BLaER1 treated with 17β-estradiol and CSF1 and Interleukin-3, amounts not matched to agents 10 nM and 100 nM (cell line): Measurements from ENCODE around the gene STMND1.

Experiments
- H3K27ac ChIP-seq, 11 experiments: shearing (Covaris generic); formaldehyde crosslinking; 2 replicates each; pipeline ENCODE4 v1.8.1; 2022
- H3K27me3 ChIP-seq, 11 experiments: shearing (Covaris generic); formaldehyde crosslinking; 2 replicates each; pipeline ENCODE4 v1.8.1; 2022
- H3K36me3 ChIP-seq, 11 experiments: shearing (Covaris generic); formaldehyde crosslinking; 2 replicates each; pipeline ENCODE4 v1.8.1; 2022
- H3K4me1 ChIP-seq, 10 experiments: shearing (Covaris generic); formaldehyde crosslinking; 2 replicates each; pipeline ENCODE4 v1.8.1; 2022
- H3K4me2 ChIP-seq, 11 experiments: shearing (Covaris generic); formaldehyde crosslinking; 2 replicates each; pipeline ENCODE4 v1.8.1; 2022
- H3K4me3 ChIP-seq, 10 experiments: shearing (Covaris generic); formaldehyde crosslinking; 2 replicates each; pipeline ENCODE4 v1.8.1; 2022
- H3K9ac ChIP-seq, 11 experiments: shearing (Covaris generic); formaldehyde crosslinking; 2 replicates each; pipeline ENCODE4 v1.8.1; 2022
- H3K9me3 ChIP-seq, 11 experiments: shearing (Covaris generic); formaldehyde crosslinking; replicated peaks in 1 of 11; 2 replicates each; pipeline ENCODE4 v1.8.1; 2022
- H4K20me1 ChIP-seq, 11 experiments: shearing (Covaris generic); formaldehyde crosslinking; 2 replicates each; pipeline ENCODE4 v1.8.1; 2022
- Cebpa-rat ChIP-seq, 11 experiments: shearing (Covaris generic); IDR thresholded peaks; 2 replicates each; pipeline ENCODE4 v1.8.1; 2022

The STMND1 gene

DNA sequence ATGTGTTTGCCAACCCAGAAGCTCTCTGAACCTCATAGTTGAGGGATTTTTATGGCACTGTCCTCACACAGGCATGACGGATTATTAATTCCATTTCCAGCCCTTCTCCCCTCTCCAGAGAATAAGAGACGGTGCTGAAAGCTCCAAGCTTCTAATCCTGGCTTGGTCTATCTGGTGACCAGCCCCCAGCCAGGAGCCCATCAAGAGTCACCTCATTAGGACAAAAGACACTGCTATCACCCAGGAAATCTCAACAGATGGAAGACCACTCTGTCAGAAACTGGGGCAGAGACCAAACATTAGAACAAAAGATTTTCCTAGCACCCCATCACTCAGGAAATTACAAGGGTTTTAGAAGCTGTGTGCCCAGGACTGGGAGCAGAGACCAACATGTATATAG, 48.2 kb downstream of the STMND1 start:
- peaks cover 0 to 3% (median 0%) of the 10 kb centered on the region in 10 experiments; a peak in 1 of 20 replicates for H3K4me1 ChIP-seq
- H3K9ac ChIP-seq = no peak overlapping the region
- H3K4me2 ChIP-seq = no peak overlapping the region
- H3K4me3 ChIP-seq = no peak overlapping the region
- no peaks in the 10 kb centered on the region for H4K20me1 ChIP-seq
- no peaks in the 10 kb centered on the region for H3K27me3 ChIP-seq
- H3K27ac ChIP-seq = no peak overlapping the region
- peaks cover 28 to 58% (median 39%) of the 10 kb centered on the region in 11 experiments for H3K9me3 ChIP-seq
- 0 out of 22 replicates have a peak, but pooled peaks cover 0 to 6% (median 0%) of the 10 kb centered on the region in 11 experiments for H3K36me3 ChIP-seq
- no peak for TF ChIP-seq Cebpa-rat (IDR thresholded peaks at IDR 0.05)

DNA sequence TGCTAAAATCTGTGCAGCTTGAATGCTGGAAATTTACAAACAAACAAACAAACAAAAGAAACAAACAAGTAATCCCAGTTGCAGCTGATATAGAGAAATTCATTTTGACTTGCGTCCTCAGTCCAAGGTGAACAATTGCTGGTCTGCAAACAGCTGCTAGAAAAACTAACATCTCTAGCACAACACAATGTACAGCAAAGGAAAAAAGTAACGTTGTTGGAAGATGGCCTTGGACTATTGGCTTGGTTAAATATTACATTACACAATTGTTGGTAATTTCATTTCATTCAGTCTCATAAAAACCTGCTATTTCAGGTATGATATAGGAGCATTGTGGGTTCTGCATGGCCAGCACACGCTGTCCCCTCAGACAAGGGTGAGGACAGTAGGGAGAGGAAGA, 50.0 kb downstream of the STMND1 start:
- H3K4me1 ChIP-seq = peaks cover 0 to 7% (median 2%) of the 10 kb centered on the region in 10 experiments; a peak in 10 of 20 replicates
- no peak overlapping the region for H3K4me3 ChIP-seq
- H3K27ac ChIP-seq = no peak overlapping the region
- no peak for TF ChIP-seq Cebpa-rat (IDR thresholded peaks at IDR 0.05)
- H3K36me3 ChIP-seq = 0 out of 22 replicates have a peak, but pooled peaks cover 0 to 6% (median 0%) of the 10 kb centered on the region in 11 experiments
- no peaks in the 10 kb centered on the region for H4K20me1 ChIP-seq
- no peaks in the 10 kb centered on the region for H3K27me3 ChIP-seq
- peaks cover 24 to 51% (median 34%) of the 10 kb centered on the region in 11 experiments for H3K9me3 ChIP-seq
- no peak overlapping the region for H3K4me2 ChIP-seq
- H3K9ac ChIP-seq = no peak overlapping the region

DNA sequence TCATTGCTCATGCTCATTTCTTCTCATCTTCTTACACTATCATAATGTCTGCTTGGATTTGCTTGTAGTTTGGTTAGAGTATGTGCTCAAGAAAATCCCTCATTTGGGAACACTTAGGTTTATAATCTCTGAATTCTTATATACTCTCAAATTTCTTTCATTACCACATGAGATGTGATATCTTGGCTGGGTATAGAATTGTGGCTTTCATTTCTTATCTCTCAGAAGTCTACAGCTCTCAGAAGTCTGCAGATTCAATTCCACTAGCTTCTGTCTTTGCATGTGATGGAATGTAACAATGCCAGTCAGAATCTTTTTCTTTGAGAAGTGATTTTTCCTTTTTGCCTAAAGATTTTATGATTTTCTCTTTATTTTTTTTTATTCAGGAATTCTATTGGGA, 50.9 kb downstream of the STMND1 start:
- TF ChIP-seq Cebpa-rat (IDR thresholded peaks at IDR 0.05) = no peak
- 0 out of 22 replicates have a peak, but pooled peaks cover 0 to 6% (median 0%) of the 10 kb centered on the region in 11 experiments for H3K36me3 ChIP-seq
- H4K20me1 ChIP-seq = no peaks in the 10 kb centered on the region
- peaks cover 23 to 44% (median 34%) of the 10 kb centered on the region in 11 experiments for H3K9me3 ChIP-seq
- peaks cover 0 to 10% (median 4%) of the 10 kb centered on the region in 10 experiments; a peak in 10 of 20 replicates for H3K4me1 ChIP-seq
- H3K27me3 ChIP-seq = no peaks in the 10 kb centered on the region
- H3K27ac ChIP-seq = no peak overlapping the region
- no peak overlapping the region for H3K9ac ChIP-seq
- H3K4me2 ChIP-seq = no peak overlapping the region
- no peak overlapping the region for H3K4me3 ChIP-seq

DNA sequence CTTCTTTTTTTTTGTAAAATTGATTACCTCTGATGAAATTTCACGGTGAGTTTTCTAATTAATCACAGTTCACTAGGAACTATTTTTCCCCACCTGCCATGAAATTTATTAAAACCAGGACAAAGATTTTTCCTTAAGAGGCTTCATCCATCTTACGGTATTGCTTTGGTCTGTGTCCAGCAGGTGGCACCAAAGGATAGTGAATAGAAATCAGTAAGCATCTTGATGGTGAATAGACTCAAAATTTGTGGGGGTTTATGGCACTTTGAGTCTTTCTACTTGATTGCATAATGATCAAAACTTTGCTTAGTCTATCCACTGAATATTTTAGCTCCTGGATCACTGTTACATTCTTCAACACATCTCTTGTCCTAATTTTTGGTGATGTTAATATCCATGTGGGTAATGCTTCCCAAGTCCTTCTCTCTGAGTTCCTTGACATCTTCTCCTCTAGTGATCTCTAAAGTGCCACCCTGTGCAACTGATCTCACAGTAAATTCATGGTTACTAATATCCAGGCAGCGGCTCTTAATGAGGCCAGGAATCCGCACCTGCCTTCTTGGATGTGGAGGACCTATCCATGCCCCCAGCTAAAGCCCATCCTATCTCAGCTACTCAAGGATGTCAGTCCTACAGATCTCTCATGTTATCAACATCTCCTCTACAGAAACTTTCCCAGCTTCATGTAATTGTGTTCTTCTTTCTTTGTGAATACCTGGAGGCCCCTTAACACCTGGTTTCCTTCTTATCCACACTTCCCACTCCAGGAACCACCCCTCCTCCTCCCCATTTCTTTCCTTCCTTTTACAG, 54.5 kb downstream of the STMND1 start:
- H3K4me3 ChIP-seq = no peak overlapping the region
- no peaks in the 10 kb centered on the region for H4K20me1 ChIP-seq
- peak overlapping the region in 5 of 11 experiments; percentile 21 to 54 (median 47); a peak in 7 of 22 replicates for H3K27ac ChIP-seq
- H3K27me3 ChIP-seq = no peaks in the 10 kb centered on the region
- 0 out of 22 replicates have a peak, but pooled peaks cover 0 to 6% (median 0%) of the 10 kb centered on the region in 11 experiments for H3K36me3 ChIP-seq
- H3K4me1 ChIP-seq = peaks cover 0 to 10% (median 4%) of the 10 kb centered on the region in 10 experiments; a peak in 10 of 20 replicates
- H3K9ac ChIP-seq = peak overlapping the region in 3 of 11 experiments; percentile 12 to 50 (median 49); a peak in 1 of 22 replicates
- H3K9me3 ChIP-seq = peaks cover 23 to 43% (median 31%) of the 10 kb centered on the region in 11 experiments
- peak overlapping the region in 3 of 11 experiments; percentile 3 to 15 (median 9); a peak in 2 of 22 replicates for H3K4me2 ChIP-seq
- no peak for TF ChIP-seq Cebpa-rat (IDR thresholded peaks at IDR 0.05)

DNA sequence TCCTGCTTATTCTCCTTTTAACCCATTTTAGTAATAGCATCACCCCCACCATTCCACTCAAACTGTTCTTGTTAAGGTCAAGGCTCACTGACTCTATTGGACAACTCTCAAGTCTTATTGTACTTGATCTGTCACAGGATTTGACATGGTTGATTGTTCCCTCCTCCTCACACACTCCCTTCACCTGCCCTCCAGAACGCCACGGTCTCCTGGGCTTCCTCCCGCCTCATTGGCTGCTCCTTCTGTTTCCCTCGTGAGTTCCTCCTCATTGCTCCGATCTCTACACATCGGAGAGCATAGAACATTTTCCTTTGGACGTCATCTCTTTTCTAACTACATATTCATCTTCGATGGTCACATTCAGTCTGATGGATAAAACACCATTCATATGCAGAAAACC, 55.1 kb downstream of the STMND1 start:
- Histone ChIP-seq H3K4me1 (peaks cover 0 to 10% (median 4%) of the 10 kb centered on the region in 10 experiments; a peak in 10 of 20 replicates), H3K4me2 (peak overlapping the region in 2 of 11 experiments; percentile 3 to 9; a peak in 2 of 22 replicates), H3K9me3 (peaks cover 18 to 36% (median 25%) of the 10 kb centered on the region in 11 experiments), H4K20me1 (no peaks in the 10 kb centered on the region), H3K36me3 (0 out of 22 replicates have a peak, but pooled peaks cover 0 to 4% (median 0%) of the 10 kb centered on the region in 11 experiments), H3K27ac (peak overlapping the region in 5 of 11 experiments; percentile 21 to 54 (median 47); a peak in 7 of 22 replicates), H3K9ac (peak overlapping the region in 1 of 11 experiments; percentile 12; a peak in 1 of 22 replicates), H3K27me3 (no peaks in the 10 kb centered on the region), H3K4me3 (no peak overlapping the region)
- TF ChIP-seq Cebpa-rat (IDR thresholded peaks at IDR 0.05) = no peak

DNA sequence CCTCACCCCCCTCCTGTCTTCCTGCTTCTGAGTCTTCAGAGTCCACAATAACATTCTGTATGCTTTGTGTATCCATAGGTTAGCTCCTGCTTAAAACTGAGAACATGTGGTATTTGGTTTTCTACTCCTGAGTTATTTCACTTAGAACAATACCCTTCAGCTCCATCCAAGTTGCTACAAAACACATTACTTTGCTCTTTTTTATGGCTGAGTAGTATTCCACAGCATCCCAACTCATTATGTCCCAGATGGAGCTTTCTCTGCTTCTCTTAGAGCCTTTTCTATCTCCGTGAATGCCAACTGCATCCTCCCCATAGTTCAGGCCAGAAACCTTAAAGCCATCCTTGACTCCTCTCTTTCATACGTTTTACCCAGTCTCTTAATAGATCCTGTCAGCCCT, 55.8 kb downstream of the STMND1 start:
- Histone ChIP-seq H4K20me1 (no peaks in the 10 kb centered on the region), H3K27me3 (no peaks in the 10 kb centered on the region), H3K36me3 (0 out of 22 replicates have a peak, but pooled peaks cover 0 to 4% (median 0%) of the 10 kb centered on the region in 11 experiments), H3K27ac (peak overlapping the region in 3 of 11 experiments; percentile 12 to 49 (median 34); a peak in 2 of 22 replicates), H3K4me3 (no peak overlapping the region), H3K9ac (no peak overlapping the region), H3K9me3 (peaks cover 12 to 30% (median 19%) of the 10 kb centered on the region in 11 experiments), H3K4me1 (peaks cover 0 to 15% (median 4%) of the 10 kb centered on the region in 10 experiments; a peak in 10 of 20 replicates), H3K4me2 (no peak overlapping the region)
- no peak for TF ChIP-seq Cebpa-rat (IDR thresholded peaks at IDR 0.05)

DNA sequence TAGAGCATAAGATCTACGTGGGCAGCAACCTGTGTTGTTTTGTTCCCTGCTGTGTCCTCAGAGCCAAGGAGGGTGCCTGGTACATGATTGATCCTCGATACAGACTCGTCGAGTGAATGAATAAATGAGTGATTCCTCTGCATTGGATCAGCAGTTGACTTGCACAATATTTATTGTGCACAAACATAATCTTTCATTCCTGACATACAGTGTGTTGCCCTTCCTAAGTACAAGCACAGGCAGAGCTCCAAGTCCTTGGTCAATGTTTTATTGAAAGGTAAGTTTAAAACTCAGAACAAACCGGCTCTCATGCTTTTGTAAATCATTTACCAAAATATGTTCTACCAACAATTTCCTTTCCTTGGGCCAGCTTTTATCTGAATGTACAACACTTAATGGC, 57.4 kb downstream of the STMND1 start:
- no peaks in the 10 kb centered on the region for H3K27me3 ChIP-seq
- peaks cover 0 to 15% (median 4%) of the 10 kb centered on the region in 10 experiments; a peak in 10 of 20 replicates for H3K4me1 ChIP-seq
- H3K9ac ChIP-seq = no peak overlapping the region
- H4K20me1 ChIP-seq = no peaks in the 10 kb centered on the region
- no peak overlapping the region for H3K27ac ChIP-seq
- H3K4me2 ChIP-seq = no peak overlapping the region
- H3K9me3 ChIP-seq = peaks cover 0 to 24% (median 15%) of the 10 kb centered on the region in 11 experiments; a peak in 12 of 22 replicates
- H3K4me3 ChIP-seq = no peak overlapping the region
- TF ChIP-seq Cebpa-rat (IDR thresholded peaks at IDR 0.05) = no peak
- H3K36me3 ChIP-seq = no peaks in the 10 kb centered on the region

DNA sequence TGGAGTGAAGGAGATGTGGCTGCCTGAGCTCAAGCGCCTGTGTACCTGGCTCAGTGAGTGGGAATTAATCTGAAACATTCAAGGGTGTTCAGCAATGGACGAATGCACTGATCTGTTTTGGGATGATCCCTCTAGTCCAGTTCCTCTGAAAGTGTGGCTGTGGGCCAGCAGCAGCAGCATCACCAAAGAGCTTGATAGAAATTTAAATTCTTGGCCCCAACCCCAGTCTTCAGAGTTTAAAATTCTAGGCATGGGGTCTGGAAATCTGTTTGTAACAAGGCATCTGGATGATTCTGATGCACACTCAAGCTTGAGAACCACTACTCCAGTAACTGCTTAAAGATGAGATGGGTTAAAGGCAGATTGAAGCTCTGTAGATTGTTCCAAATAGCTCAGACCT, 59.2 kb downstream of the STMND1 start:
- peaks cover 0 to 24% (median 15%) of the 10 kb centered on the region in 11 experiments; a peak in 12 of 22 replicates for H3K9me3 ChIP-seq
- TF ChIP-seq Cebpa-rat (IDR thresholded peaks at IDR 0.05) = no peak
- no peaks in the 10 kb centered on the region for H3K27me3 ChIP-seq
- no peak overlapping the region for H3K4me3 ChIP-seq
- H3K36me3 ChIP-seq = no peaks in the 10 kb centered on the region
- no peaks in the 10 kb centered on the region for H4K20me1 ChIP-seq
- peaks cover 0 to 15% (median 7%) of the 10 kb centered on the region in 10 experiments; a peak in 10 of 20 replicates for H3K4me1 ChIP-seq
- H3K27ac ChIP-seq = no peak overlapping the region
- H3K4me2 ChIP-seq = no peak overlapping the region
- H3K9ac ChIP-seq = no peak overlapping the region

DNA sequence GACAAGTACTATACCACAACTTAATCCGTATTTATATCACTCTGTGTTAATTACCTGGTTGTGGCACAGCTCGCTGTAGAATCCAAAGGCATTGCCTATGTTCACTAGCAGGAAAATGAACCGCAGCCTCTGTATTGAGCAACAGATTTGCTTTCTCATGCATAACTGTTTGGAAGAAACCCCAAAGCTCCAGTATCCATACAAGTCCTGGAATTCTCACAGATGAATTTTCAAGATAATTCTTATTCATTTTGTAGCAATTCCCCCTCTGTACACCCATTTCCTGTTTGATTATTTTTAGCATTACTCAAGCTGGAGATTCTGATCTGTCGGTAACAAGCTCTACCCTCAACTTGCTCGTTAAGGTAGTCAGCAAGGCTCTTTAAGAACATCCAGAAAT, 63.5 kb downstream of the STMND1 start:
- no peak for TF ChIP-seq Cebpa-rat (IDR thresholded peaks at IDR 0.05)
- H3K36me3 ChIP-seq = no peaks in the 10 kb centered on the region
- H3K27me3 ChIP-seq = no peaks in the 10 kb centered on the region
- no peak overlapping the region for H3K4me2 ChIP-seq
- no peak overlapping the region for H3K4me3 ChIP-seq
- H4K20me1 ChIP-seq = no peaks in the 10 kb centered on the region
- H3K4me1 ChIP-seq = peaks cover 0 to 6% (median 0%) of the 10 kb centered on the region in 10 experiments; a peak in 1 of 20 replicates
- H3K9ac ChIP-seq = no peak overlapping the region
- H3K9me3 ChIP-seq = peaks cover 0 to 16% (median 6%) of the 10 kb centered on the region in 11 experiments; a peak in 9 of 22 replicates
- no peak overlapping the region for H3K27ac ChIP-seq
